Sigmoid colon (tissue), 4 donors: ENCODE measurements around the gene LRRC43.

ENCODE experiments used
- POLR2A ChIP-seq, 2 donors: fragments of 450-650 bp; IDR thresholded peaks; one replicate each; pipeline ENCODE4 v1.6.1; 2016; ENCODE audit warnings: antibody characterized with exemption in 2 of 2, mild to moderate bottlenecking in 2 of 2, moderate library complexity in 2 of 2
- POLR2AphosphoS5 ChIP-seq, 4 donors: sonication (generic); formaldehyde crosslinking; IDR thresholded peaks; one replicate each; pipeline ENCODE4 v1.6.1; 2017; ENCODE audit warnings: antibody characterized with exemption in 4 of 4
- TF ChIP-seq, protein P1 (sequence below), 4 experiments: fragments of 450-650 bp in 3 of 4; fragments of 200-600 bp in 1 of 4; IDR thresholded peaks; one replicate each; pipeline ENCODE4 v1.5.1; 2016 to 2019; ENCODE audit warnings: antibody characterized with exemption in 4 of 4, mild to moderate bottlenecking in 3 of 4, moderate library complexity in 2 of 4

DNA sequence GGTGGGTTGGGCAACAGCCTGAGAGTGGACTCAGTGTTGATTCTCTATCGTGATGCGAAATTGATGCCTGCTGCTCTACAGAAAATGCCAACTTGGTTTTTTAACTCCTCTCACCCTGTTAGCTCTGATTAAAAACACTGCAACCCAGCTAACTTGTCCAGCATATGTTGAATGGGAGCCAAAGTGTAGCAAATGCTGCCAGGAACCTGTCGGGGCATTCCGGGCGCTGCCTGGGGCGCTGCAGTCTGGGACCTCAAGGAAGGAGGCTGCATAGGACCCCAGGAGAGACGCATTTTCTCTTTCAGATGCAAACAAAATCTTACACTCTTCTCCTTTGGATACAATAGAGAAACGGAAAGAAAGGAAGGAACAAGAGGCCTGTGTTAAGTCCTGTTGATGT lies 24.5 kb downstream of the LRRC43 start:
- TF ChIP-seq, protein P1, sequence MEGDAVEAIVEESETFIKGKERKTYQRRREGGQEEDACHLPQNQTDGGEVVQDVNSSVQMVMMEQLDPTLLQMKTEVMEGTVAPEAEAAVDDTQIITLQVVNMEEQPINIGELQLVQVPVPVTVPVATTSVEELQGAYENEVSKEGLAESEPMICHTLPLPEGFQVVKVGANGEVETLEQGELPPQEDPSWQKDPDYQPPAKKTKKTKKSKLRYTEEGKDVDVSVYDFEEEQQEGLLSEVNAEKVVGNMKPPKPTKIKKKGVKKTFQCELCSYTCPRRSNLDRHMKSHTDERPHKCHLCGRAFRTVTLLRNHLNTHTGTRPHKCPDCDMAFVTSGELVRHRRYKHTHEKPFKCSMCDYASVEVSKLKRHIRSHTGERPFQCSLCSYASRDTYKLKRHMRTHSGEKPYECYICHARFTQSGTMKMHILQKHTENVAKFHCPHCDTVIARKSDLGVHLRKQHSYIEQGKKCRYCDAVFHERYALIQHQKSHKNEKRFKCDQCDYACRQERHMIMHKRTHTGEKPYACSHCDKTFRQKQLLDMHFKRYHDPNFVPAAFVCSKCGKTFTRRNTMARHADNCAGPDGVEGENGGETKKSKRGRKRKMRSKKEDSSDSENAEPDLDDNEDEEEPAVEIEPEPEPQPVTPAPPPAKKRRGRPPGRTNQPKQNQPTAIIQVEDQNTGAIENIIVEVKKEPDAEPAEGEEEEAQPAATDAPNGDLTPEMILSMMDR (IDR thresholded peaks at IDR 0.05): no peak
- TF ChIP-seq POLR2A (IDR thresholded peaks at IDR 0.05): no peak
- TF ChIP-seq POLR2AphosphoS5 (IDR thresholded peaks at IDR 0.05): no peak
